Urothelium cell line (cell line): Measurements from ENCODE around the gene SLFN5.
"Not testable (repeated sequence)": the region's sequence is repeated elsewhere in the genome, so short reads cannot be mapped to it uniquely, and the experiment has no call there.

Experiments used
- DNase-seq: peaks from one replicate; pipeline ENCODE4 v3.0.0; 2011; ENCODE audit warnings: low spot score, mixed read lengths
- FAIRE-seq: peaks from 2 replicates; lab custom pipeline; 2011; peaks lifted over from hg19 to GRCh38; lab: Jason Lieb, UNC

SLFN5 gene

DNA sequence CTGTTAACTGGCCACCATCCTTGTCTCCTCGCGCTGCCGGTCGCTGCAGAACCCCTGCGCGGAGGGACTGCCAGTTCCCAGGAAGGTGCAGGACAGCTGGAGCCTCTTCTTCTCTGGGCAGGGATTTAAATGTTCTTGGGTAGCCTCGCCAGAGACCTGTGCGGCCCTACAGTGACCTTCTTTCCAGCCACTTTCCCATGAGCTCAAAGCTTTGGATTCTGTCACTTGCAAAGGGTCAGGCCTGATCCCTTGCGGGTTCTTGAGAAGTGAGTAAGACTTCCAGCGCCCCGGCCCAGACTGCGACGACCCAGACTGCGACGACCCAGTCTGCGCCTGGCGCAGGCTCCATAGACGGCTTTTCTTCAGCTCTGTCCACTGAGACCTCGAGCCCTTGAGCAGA lies 1.4 kb upstream of the SLFN5 start:
- FAIRE-seq (no peak), DNase-seq (no peak)

DNA sequence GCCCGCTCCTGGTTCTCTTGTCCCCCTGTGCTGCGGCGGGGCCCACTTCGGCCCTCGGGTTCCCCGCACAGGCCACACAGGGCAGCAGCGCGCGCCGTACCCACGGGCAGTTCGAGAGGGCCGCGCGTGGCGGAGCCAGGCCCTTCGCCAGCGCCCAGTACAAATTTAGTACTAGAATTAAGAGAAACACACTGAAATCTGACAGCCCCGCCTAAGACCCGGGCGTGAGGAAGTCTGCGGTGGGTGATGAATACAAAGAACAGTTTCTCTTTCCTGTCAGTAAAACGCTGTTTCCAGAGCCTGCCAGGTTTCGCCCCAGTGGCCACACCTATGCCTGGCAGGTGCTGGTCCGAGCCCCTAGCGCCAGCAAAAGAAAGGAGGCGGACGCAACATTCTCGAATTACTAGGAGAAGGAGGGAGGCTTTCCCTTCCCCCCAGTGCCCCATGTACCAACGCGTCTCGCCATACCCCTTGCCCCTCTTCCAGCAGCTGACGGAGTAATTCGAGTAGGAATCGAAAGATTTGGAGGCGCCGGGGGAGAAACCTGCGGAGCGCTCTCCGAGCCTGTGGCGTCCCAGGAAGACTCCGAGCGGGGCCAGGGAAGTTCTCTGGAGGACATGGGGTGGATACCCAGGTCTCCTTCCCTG lies 591 bp upstream of the SLFN5 start:
- DNase-seq (peak; percentile 83), FAIRE-seq (no peak)

GRCh38 chr17:35243561-35244340 lies 879 bp downstream of the SLFN5 start:
- FAIRE-seq (no peak), DNase-seq (peak; percentile 19)

GRCh38 chr17:35244341-35245195 lies 1.7 kb downstream of the SLFN5 start:
- FAIRE-seq (no peak), DNase-seq (peak; percentile 68)

GRCh38 chr17:35245196-35245486 lies 2.3 kb downstream of the SLFN5 start:
- FAIRE-seq (no peak), DNase-seq (peak; percentile 51)

- DNase-seq (no peak), FAIRE-seq (no peak)
These were observed 9.8 kb downstream of the SLFN5 start for GRCh38 chr17:35252651-35253050.

- DNase-seq (peak; percentile 57), FAIRE-seq (no peak)
These were observed 11.4 kb downstream of the SLFN5 start for GRCh38 chr17:35254107-35254773.

DNA sequence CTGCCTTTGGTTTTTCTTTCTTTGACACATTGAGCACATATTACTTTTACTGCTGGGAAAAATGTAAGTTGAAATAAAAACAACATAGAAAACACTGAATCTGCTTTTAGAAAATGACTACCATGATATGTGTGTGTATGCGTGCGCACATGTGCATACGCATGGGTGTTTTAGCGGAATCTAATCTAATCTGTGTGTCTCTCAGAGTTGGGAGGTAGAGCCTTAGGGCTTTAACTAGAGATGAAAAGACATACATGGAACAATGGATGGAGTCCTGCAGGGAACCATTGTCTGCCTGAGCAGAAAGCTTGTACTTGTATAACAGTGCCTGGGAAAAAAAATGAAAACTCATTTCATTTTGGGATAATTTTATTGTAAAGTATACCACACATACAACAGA lies 12.4 kb downstream of the SLFN5 start:
- FAIRE-seq: no peak
- no peak for DNase-seq

DNA sequence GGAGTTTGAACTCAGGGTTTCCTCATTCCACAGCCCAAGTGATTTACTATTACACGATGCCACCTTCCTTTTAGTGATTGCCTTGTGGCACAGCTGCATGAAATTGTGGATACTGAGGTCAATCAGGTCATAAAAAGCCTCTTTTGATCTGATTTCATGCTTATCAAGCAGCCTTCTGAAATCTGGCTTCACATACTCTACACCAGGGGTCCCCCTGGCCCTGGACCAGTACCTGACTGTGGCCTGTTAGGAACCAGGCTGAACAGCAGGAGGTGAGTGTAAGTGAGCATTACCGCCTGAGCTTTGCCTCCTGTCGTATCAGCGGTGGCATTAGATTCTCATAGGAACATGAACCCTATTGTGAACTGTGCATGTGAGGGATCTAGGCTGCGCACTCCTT lies 13.8 kb downstream of the SLFN5 start:
- DNase-seq (no peak), FAIRE-seq (no peak)

- DNase-seq (peak; percentile 54), FAIRE-seq (no peak)
These were observed 14.4 kb downstream of the SLFN5 start for GRCh38 chr17:35257208-35257659.

DNA sequence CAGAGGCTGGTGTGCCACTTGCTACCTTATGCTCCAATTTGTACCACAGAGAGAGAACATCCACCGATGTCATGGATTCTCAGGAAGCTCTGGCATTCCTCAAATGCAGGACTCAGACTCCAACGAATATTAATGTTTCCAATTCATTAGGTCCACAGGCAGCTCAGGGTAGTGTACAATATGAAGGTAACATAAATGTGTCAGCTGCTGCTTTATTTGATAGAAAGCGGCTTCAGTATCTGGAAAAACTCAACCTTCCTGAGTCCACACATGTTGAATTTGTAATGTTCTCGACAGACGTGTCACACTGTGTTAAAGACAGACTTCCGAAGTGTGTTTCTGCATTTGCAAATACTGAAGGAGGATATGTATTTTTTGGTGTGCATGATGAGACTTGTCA lies 16.1 kb downstream of the SLFN5 start:
- DNase-seq (no peak), FAIRE-seq (no peak)

GRCh38 chr17:35265071-35265470 lies 22.2 kb downstream of the SLFN5 start:
- FAIRE-seq: no peak
- DNase-seq: no peak

DNA sequence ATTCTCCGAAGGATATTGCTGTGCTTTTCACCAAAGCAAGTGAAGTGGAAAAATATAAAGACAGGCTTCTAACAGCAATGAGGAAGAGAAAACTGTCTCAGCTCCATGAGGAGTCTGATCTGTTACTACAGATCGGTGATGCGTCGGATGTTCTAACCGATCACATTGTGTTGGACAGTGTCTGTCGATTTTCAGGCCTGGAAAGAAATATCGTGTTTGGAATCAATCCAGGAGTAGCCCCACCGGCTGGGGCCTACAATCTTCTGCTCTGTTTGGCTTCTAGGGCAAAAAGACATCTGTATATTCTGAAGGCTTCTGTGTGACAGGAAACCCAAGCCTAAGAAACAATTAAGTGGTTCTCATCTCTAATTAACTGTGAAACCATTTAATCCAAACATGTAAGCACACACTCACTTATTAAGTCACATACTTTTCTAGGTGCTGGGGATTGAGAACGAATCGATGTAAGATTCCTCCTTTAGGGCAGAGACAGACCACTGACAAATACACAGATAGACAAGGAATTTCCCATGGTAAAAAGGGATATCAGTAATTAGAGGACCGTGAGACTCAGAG lies 22.8 kb downstream of the SLFN5 start:
- FAIRE-seq: no peak

DNA sequence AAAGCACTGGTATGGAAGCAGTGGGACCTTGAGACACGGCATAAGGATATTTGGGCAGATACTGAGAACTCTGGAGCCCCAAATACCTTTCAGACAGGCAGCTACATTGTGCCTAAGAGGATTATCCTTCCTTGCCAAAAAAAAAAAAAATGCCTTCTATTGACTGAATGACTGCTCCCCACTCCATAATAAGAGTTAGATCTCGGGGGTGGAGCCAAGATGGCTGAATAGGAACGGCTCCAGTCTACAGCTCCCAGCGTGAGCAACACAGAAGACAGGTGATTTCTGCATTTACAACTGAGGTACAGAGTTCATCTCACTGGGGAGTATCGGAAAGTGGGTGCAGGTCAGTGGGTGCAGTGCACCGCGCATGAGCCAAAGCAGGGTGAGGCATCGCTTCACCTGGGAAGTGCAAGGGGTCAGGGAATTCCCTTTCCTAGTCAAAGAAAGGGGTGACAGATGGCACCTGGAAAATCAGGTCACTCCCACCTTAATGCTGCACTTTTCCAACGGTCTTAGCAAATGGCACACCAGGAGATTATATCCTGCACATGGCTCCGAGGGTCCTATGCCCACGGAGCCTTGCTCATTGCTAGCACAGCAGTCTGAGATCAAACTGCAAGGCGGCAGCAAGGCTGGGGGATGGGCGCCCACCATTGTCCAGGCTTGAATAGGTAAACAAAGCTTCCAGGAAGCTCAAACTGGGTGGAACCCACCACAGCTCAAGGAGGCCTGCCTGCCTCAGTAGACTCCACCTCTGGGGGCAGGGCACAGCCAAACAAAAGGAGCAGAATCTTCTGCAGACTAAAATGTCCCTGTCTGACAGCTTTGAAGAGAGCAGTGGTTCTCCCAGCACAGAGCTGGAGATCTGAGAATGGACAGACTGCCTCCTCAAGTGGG lies 31.5 kb downstream of the SLFN5 start:
- not testable (repeated sequence) for DNase-seq, FAIRE-seq

More for the DNA sequence above, 22.8 kb downstream of the SLFN5 start:
- DNase-seq: no peak

DNA sequence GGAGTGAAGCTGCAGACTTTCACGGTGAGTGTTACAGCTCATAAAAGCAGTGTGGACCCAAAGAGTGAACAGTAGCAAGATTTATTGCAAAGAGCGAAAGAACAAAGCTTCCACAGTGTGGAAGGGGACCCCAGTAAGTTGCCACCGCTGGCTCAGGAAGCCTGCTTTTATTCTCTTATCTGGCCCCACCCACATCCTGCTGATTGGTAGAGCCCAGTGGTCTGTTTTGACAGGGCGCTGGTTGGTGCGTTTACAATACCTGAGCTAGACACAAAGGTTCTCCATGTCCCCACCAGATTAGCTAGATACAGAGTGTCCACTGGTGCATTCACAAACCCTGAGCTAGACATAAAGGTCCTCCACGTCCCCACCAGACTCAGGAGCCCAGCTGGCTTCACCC lies 35.6 kb downstream of the SLFN5 start:
- not testable (repeated sequence) for FAIRE-seq, DNase-seq

DNA sequence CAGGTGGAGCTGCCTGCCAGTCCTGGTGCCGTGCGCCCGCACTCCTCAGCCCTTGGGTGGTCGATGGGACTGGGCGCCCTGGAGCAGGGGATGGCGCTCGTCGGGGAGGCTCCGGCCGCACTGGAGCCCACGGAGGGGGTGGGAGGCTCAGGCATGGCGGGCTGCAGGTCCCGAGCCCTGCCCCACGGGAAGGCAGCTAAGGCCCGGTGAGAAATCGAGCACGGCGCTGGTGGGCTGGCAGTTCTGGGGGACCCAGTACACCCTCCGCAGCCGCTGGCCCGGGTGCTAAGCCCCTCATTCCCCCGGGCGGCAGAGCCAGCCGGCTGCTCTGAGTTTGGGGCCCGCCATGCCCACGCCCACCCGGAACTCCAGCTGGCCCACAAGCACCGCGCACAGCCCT lies 36.0 kb downstream of the SLFN5 start:
- not testable (repeated sequence) for FAIRE-seq, DNase-seq

- FAIRE-seq (peak; percentile 9), DNase-seq (no peak)
These were observed 40.9 kb downstream of the SLFN5 start for GRCh38 chr17:35283767-35284166.

DNA sequence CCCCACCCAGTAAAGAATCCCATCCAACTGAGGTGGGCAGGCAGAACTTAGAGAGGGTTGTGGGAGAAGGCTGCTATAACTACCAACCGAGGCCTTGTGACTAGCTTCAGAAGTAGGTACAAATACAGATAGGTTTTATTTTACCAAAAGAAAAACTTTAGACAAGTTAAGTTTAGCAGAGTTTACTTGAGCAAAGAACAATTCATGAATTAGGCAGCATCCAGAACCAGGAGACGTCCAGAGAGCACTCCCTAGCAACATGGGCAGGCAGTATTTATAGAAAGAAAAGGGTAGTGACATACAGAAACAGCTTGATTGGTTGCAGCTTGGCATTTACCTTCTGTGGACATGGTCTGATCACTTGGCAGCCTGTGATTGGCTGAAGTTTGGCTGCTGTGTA lies 42.1 kb downstream of the SLFN5 start:
- no peak for DNase-seq
- no peak for FAIRE-seq

DNA sequence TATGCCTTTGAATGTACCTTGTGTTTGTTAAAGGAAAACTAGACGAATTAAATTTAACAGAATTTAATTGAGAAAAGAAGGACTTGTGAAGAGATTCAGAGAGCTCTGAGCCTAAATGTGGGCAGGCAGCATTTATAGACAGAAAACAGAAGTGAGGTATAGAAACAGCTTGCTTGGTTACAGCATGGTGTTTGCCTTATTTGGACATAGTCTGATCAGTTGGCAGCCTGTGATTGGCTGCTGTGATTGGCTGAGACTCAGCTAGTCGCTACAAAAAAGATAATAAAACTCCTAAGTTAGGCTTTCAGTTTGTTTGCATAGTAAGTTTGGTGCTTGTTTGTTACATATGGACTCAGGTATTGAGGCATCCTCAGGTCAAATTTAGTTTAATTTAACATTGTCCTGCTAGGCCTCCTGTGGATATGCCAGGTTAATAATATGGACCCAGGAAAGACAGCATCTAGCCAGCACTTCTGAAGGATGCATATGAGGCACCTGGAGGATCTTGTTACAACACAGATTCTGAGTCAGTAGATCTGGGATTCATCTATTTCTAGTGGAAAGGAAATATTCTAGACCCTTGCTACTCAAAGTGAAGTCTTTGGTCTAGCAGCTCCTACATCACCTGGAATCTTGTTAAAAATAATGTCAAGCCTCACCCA lies 43.4 kb downstream of the SLFN5 start:
- DNase-seq (no peak), FAIRE-seq (no peak)
